Mucosa of rectum (tissue), 2 donors: ENCODE measurements around the gene DUSP8.

Source experiments
- H3K27ac ChIP-seq, 2 donors: one replicate each; pipeline ENCODE4 v1.7.0; 2013; ENCODE audit warnings: inconsistent platforms in 2 of 2, low read depth in 2 of 2, low read length in 2 of 2
- H3K27me3 ChIP-seq, 2 donors: one replicate each; pipeline ENCODE4 v1.7.0; 2013; ENCODE audit warnings: low read length in 2 of 2; ENCODE audit not compliant: control insufficient read depth in 2 of 2, insufficient read depth in 2 of 2
- H3K36me3 ChIP-seq, 2 donors: one replicate each; pipeline ENCODE4 v1.7.0; 2013; ENCODE audit warnings: low read length in 2 of 2; ENCODE audit not compliant: control insufficient read depth in 2 of 2, insufficient read depth in 2 of 2
- H3K4me1 ChIP-seq, 2 donors: one replicate each; pipeline ENCODE4 v1.7.0; 2013; ENCODE audit warnings: low read length in 2 of 2, mild to moderate bottlenecking in 1 of 2; ENCODE audit not compliant: control insufficient read depth in 2 of 2, insufficient read depth in 2 of 2
- H3K4me3 ChIP-seq, 2 donors: one replicate each; pipeline ENCODE4 v1.7.0; 2013; ENCODE audit warnings: low read length in 2 of 2
- H3K9ac ChIP-seq, 2 donors: one replicate each; pipeline ENCODE4 v1.7.0; 2013; ENCODE audit warnings: low read length in 2 of 2, low read depth in 1 of 2, mild to moderate bottlenecking in 1 of 2
- H3K9me3 ChIP-seq, 2 donors: one replicate each; pipeline ENCODE4 v1.7.0; 2013; ENCODE audit warnings: low read length in 2 of 2; ENCODE audit not compliant: control insufficient read depth in 2 of 2
- donor health status: healthy.
- donor health status: Normal muscosa, but diverticular disease.

DUSP8 gene

GRCh38 chr11:1573077-1573902 lies 1.2 kb upstream of the DUSP8 start:
- H3K4me3 ChIP-seq, result peak overlapping the region; percentile 69 to 71
- H3K9ac ChIP-seq, result peak overlapping the region; percentile 88 to 95
- no peaks in the 10 kb centered on the region for H3K27me3 ChIP-seq
- H3K9me3 ChIP-seq, result no peaks in the 10 kb centered on the region
- H3K27ac ChIP-seq, result peak overlapping the region; percentile 96 to 97
- peaks cover 34 to 47% of the 10 kb centered on the region in 2 donors for H3K4me1 ChIP-seq
- no peaks in the 10 kb centered on the region for H3K36me3 ChIP-seq

GRCh38 chr11:1571760-1572196 lies 293 bp downstream of the DUSP8 start:
- H3K9ac ChIP-seq, result peak overlapping the region in 1 of 2 donors; percentile 82
- H3K4me3 ChIP-seq, result peak overlapping the region in 1 of 2 donors; percentile 58

DNA sequence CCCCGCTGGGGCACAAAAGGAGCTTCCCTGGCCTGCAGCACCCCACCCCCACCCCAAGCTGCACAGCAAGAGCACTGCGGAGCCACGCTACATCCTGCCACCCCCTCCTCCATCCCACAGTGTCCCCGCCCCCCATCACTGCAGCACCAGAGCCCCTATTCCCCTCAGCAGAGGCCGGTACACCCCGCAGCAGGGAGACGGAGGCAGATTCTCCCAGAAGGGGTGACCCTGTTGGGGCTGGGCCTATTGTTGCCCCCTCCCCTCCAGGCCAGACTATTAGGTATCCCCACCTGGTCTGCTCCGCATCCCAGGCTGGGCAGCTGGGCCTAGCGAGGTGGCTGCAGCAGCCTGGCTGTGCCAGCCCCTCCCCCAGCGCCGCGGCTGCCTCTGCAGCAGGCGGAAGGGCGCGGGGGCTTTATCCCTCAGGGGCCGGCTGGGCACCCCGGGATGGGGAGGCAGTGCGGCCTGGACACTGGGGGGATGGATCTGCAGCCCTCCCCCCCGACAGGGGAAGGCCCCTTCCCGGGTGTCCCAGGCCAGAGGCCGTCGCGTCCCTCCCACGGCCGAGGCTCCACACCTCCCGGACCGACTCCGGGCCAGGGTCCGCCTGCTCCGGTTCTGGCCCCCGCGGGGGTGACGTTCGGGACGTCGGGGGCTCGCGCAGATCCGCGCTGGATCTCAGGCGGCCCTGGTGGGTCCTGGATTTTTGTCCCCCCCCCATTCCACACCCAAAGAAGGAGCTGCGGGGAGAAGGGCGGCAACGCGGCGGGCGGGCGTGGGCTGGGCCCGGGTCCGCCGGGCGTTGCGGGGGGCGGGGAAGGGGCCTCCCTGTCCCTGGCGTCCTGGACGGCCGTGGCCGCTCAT lies 943 bp downstream of the DUSP8 start:
- H3K4me1 ChIP-seq, result peaks cover 41 to 54% of the 10 kb centered on the region in 2 donors

More at GRCh38 chr11:1571760-1572196, 293 bp downstream of the DUSP8 start:
- H3K36me3 ChIP-seq, result no peaks in the 10 kb centered on the region
- peaks cover 40 to 54% of the 10 kb centered on the region in 2 donors for H3K4me1 ChIP-seq
- H3K27ac ChIP-seq, result peak overlapping the region in 1 of 2 donors; percentile 42
- H3K9me3 ChIP-seq, result no peaks in the 10 kb centered on the region
- H3K27me3 ChIP-seq, result no peaks in the 10 kb centered on the region

DNA sequence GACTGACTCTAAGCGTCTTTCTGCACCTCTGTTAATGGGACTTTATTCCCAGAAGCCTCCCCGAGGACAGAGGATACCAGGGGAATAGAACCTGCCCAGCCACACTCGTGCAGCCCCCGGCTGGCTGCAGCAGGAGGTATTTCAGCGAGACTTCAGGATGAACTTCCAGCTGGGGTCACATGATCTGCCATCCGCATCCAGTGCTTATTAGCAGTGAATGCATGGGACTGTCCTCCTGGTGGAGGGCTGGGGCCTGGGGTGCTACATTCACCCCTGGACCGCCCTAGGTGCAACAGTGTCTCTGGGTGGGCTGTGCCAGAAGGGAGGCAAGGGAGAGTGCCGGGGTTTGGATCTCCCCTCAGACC lies 1.6 kb downstream of the DUSP8 start:
- Histone ChIP-seq H3K36me3 (no peaks in the 10 kb centered on the region), H3K4me3 (peak overlapping the region in 1 of 2 donors; percentile 58), H3K9ac (peak overlapping the region in 1 of 2 donors; percentile 52), H3K27ac (peak overlapping the region in 1 of 2 donors; percentile 38), H3K4me1 (peaks cover 41 to 51% of the 10 kb centered on the region in 2 donors), H3K9me3 (no peaks in the 10 kb centered on the region), H3K27me3 (no peaks in the 10 kb centered on the region)

More for the DNA sequence above, 943 bp downstream of the DUSP8 start:
- H3K36me3 ChIP-seq, result no peaks in the 10 kb centered on the region
- no peaks in the 10 kb centered on the region for H3K9me3 ChIP-seq
- peak overlapping the region; percentile 38 to 42 for H3K27ac ChIP-seq
- H3K27me3 ChIP-seq, result no peaks in the 10 kb centered on the region
- H3K4me3 ChIP-seq, result peak overlapping the region; percentile 58 to 59
- H3K9ac ChIP-seq, result peak overlapping the region; percentile 61 to 82

DNA sequence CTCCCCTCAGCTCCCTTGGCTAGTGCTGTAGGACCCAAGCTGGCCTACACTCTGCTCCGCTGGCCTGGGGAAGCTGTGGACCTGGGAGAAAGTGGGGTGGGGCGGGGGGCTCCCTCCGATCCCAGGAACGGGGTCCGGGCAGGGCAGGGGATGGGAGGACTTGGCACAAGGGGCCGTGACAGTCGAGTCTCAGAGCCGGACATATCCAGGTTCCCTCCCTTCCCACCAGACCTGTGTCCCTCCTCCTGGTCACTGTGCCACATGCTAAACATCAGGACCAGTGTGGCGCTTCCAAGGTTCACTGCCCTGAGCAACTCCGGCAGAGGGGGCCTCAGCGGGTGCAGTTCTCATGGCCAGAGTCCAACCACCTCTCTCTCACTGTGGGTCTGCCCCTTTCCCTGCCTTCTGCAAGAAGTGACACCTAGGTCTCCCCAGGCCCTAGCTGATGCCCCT lies 2.0 kb downstream of the DUSP8 start:
- H3K27ac ChIP-seq, result peak overlapping the region; percentile 85 to 86
- no peaks in the 10 kb centered on the region for H3K9me3 ChIP-seq
- no peaks in the 10 kb centered on the region for H3K27me3 ChIP-seq
- H3K4me1 ChIP-seq, result peaks cover 41 to 47% of the 10 kb centered on the region in 2 donors
- H3K4me3 ChIP-seq, result no peak overlapping the region
- H3K9ac ChIP-seq, result peak overlapping the region in 1 of 2 donors; percentile 52
- no peaks in the 10 kb centered on the region for H3K36me3 ChIP-seq

- Histone ChIP-seq H3K27ac (peak overlapping the region; percentile 85 to 86), H3K4me3 (no peak overlapping the region), H3K9ac (peak overlapping the region; percentile 14 to 66), H3K36me3 (no peaks in the 10 kb centered on the region), H3K9me3 (no peaks in the 10 kb centered on the region), H3K27me3 (no peaks in the 10 kb centered on the region), H3K4me1 (peaks cover 38 to 49% of the 10 kb centered on the region in 2 donors)
These were observed 2.8 kb downstream of the DUSP8 start for GRCh38 chr11:1569251-1569780.

- peaks cover 32 to 44% of the 10 kb centered on the region in 2 donors for H3K4me1 ChIP-seq
These were observed 3.6 kb downstream of the DUSP8 start for GRCh38 chr11:1568441-1568911.

DNA sequence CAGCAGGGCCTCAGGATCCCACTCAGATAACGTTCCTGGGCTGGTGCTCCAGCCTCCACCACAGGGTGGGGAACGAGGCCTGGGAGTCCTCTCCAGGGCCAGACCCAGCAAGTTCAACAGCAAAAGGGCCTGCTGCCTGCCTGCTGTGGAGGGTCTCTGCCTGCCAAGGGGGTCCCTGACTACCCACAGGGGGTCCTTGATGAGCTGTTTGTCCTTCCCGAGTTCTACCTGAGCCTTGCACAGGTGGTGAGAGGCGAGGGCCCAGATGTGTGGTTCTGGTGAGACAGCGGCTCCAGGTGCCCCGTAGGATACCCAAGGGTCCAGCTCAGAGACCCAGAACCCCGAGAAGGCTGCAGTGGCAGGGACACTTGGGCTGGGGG lies 4.4 kb downstream of the DUSP8 start:
- no peak overlapping the region for H3K9ac ChIP-seq
- no peak overlapping the region for H3K27ac ChIP-seq

More at GRCh38 chr11:1568441-1568911, 3.6 kb downstream of the DUSP8 start:
- Histone ChIP-seq H3K4me3 (no peak overlapping the region), H3K9ac (peak overlapping the region; percentile 38 to 66), H3K27me3 (no peaks in the 10 kb centered on the region), H3K27ac (peak overlapping the region; percentile 85 to 86), H3K36me3 (no peaks in the 10 kb centered on the region), H3K9me3 (no peaks in the 10 kb centered on the region)

DNA sequence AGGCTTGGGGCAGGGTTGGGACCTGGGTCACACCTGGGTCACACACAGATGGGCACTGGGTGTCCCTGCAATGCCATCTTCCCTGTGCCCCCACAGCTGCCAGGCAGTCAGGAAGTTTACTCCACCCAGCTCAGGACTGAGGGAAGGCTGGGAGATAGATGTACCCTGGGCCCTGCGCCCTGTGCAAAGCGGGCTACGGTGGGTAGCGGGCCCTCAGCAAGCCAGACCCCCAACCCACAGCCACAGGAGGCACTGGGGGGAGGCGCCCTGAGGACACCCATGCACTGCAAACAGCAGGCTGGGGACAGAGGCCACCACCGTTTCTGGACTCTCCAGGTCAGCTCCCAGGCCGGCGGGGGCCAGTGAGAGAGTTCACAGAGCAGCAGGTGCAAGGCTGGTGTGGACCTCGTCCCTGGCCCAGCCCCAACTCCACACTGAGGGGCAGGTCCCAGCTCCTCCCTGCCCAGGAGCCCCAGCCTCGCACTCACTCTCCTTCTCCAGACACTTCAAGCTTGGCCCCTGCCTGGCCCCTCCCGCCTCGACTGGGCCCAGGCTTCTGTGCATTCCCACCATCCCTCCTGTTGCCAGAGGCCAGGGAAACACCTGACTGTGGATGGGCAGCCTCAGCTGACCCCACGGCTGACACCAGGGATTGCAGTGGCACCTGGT lies 4.9 kb downstream of the DUSP8 start:
- Histone ChIP-seq H3K4me1 (peaks cover 32 to 41% of the 10 kb centered on the region in 2 donors), H3K9ac (no peak overlapping the region), H3K9me3 (no peaks in the 10 kb centered on the region), H3K4me3 (no peak overlapping the region), H3K27me3 (no peaks in the 10 kb centered on the region), H3K27ac (no peak overlapping the region), H3K36me3 (peaks cover 0 to 4% of the 10 kb centered on the region in 2 donors)

More for the DNA sequence above, 4.4 kb downstream of the DUSP8 start:
- Histone ChIP-seq H3K27me3 (no peaks in the 10 kb centered on the region), H3K4me3 (no peak overlapping the region), H3K36me3 (peaks cover 0 to under 1% of the 10 kb centered on the region in 2 donors), H3K9me3 (no peaks in the 10 kb centered on the region), H3K4me1 (peaks cover 32 to 41% of the 10 kb centered on the region in 2 donors)
